Kidney (tissue), 14 donors: ENCODE data around the gene RHO. TPM values are rescaled to one million over a fixed set of nuclear protein-coding genes. Genes with fewer than 3 reads are reported as not detected.

Experiments used
- DNase-seq, 5 donors: peaks; one replicate each; pipeline ENCODE4 v3.0.0-alpha.2; 2013 to 2020
- FAIRE-seq: peaks from 2 replicates; lab custom pipeline; 2012; peaks lifted over from hg19 to GRCh38; lab: Jason Lieb, UNC
- H3K27ac ChIP-seq, 2 donors: one replicate each; pipeline ENCODE4 v1.7.0; 2013; ENCODE audit warnings: low read depth in 2 of 2, low read length in 2 of 2, inconsistent platforms in 1 of 2
- H3K27me3 ChIP-seq: one replicate; pipeline ENCODE4 v1.7.1; 2013; ENCODE audit warnings: low read length, inconsistent platforms; ENCODE audit not compliant: control insufficient read depth, insufficient read depth
- H3K36me3 ChIP-seq, 3 donors: one replicate each; pipeline versions ENCODE4 v1.7.0 to v1.7.1; 2013; ENCODE audit warnings: low read length in 3 of 3, control low read depth in 1 of 3, inconsistent platforms in 1 of 3; ENCODE audit not compliant: insufficient read depth in 3 of 3, control insufficient read depth in 2 of 3
- H3K4me1 ChIP-seq, 3 donors: one replicate each; pipeline versions ENCODE4 v1.7.0 to v1.7.1; 2013; ENCODE audit warnings: low read length in 3 of 3, inconsistent platforms in 1 of 3, low read depth in 1 of 3; ENCODE audit not compliant: control insufficient read depth in 2 of 3, insufficient read depth in 2 of 3
- H3K4me3 ChIP-seq, 3 donors: one replicate each; pipeline versions ENCODE4 v1.7.0 to v1.8.1; 2013; ENCODE audit warnings: low read length in 3 of 3, control low read depth in 1 of 3, inconsistent platforms in 1 of 3
- H3K9ac ChIP-seq, 3 donors: one replicate each; pipeline versions ENCODE4 v1.7.0 to v1.7.1; 2013; ENCODE audit warnings: low read length in 3 of 3, control low read depth in 1 of 3, inconsistent platforms in 1 of 3
- H3K9me3 ChIP-seq, 3 donors: one replicate each; pipeline versions ENCODE4 v1.7.0 to v1.7.1; 2013; ENCODE audit warnings: low read length in 3 of 3, control low read depth in 1 of 3, inconsistent platforms in 1 of 3; ENCODE audit not compliant: control insufficient read depth in 2 of 3, insufficient read depth in 1 of 3
- CTCF ChIP-seq: IDR thresholded peaks from 3 replicates; pipeline ENCODE4 v1.5.1; 2012; ENCODE audit warnings: mild to moderate bottlenecking, moderate library complexity, borderline replicate concordance; ENCODE audit not compliant: insufficient read depth; ENCODE audit errors: extremely low read depth
- intact Hi-C: fragments of 100-400 bp; cut with DNase I; formaldehyde crosslinking; loops from one replicate; pipeline ENCODE4 v1.11.1; 2022
- polyA plus RNA-seq: library from polyadenylated mRNA; stranded (reverse); fragments of 350-450 nt; fragmentation: Illumina TruSeq; extraction: RNeasy Lipid Tissue Mini Kit (QIAGEN cat#74804); gene quantifications from one replicate; pipeline ENCODE4 v1.2.3, GENCODE V29; 2014; ENCODE audit warnings: low read depth, low replicate concordance; ENCODE audit not compliant: insufficient read depth
- total RNA-seq: library from RNA; stranded (reverse); fragmentation: NEBNext Ultra II Directional; extraction: Animal tissue kit (Norgen Biotek cat#: 25700); gene quantifications from one replicate; pipeline ENCODE4 v1.2.1, GENCODE V29; 2021
- donor health status: control.
- donor health status: control.
- donor health status: control.
- donor health status: control.
- donor health status: control.
- donor health status: DM: yes; HTN: yes; CAD: no.
- donor health status: Normal renal cell carcinoma (clear cell type).

The RHO gene
- total and polyA plus RNA-seq, 2 donors from 2014 or later, result not detected

GRCh38 chr3:129558081-129558771, 29.8 kb downstream of the RHO start:
- TF ChIP-seq CTCF, result no peak
- no peak overlapping the region for H3K27ac ChIP-seq
- no peak for FAIRE-seq
- no peak overlapping the region for H3K9ac ChIP-seq
- intact Hi-C loops, result no loop called here
- DNase-seq, result no peak
- H3K4me1 ChIP-seq, result peaks cover 3 to 20% (median 3%) of the 10 kb centered on the region in 3 donors
- H3K27me3 ChIP-seq, result no peaks in the 10 kb centered on the region
- no peaks in the 10 kb centered on the region for H3K36me3 ChIP-seq
- no peaks in the 10 kb centered on the region for H3K9me3 ChIP-seq
- no peak overlapping the region for H3K4me3 ChIP-seq

- Histone ChIP-seq H3K4me1 (peaks cover 3 to 20% (median 3%) of the 10 kb centered on the region in 3 donors), H3K9me3 (no peaks in the 10 kb centered on the region), H3K4me3 (no peak overlapping the region), H3K27me3 (no peaks in the 10 kb centered on the region), H3K27ac (no peak overlapping the region), H3K36me3 (no peaks in the 10 kb centered on the region), H3K9ac (no peak overlapping the region)
- DNase-seq (peak in 1 of 5 donors; percentile 71), FAIRE-seq (no peak)
- intact Hi-C loops, result no loop called here
- no peak for TF ChIP-seq CTCF
Observed at GRCh38 chr3:129558772-129559564, 30.5 kb downstream of the RHO start.

- H3K36me3 ChIP-seq, result no peaks in the 10 kb centered on the region
- DNase-seq (no peak), FAIRE-seq (no peak)
- intact Hi-C loops, result no loop called here
- TF ChIP-seq CTCF, result no peak
- H3K27me3 ChIP-seq, result no peaks in the 10 kb centered on the region
- H3K4me1 ChIP-seq, result peaks cover 3 to 19% (median 3%) of the 10 kb centered on the region in 3 donors
- no peak overlapping the region for H3K9ac ChIP-seq
- H3K27ac ChIP-seq, result no peak overlapping the region
- H3K4me3 ChIP-seq, result no peak overlapping the region
- no peaks in the 10 kb centered on the region for H3K9me3 ChIP-seq
Observed at GRCh38 chr3:129559565-129560079, 31.2 kb downstream of the RHO start.
